ENCODE measurements around the gene RMND1.

RMND1 gene

DNA sequence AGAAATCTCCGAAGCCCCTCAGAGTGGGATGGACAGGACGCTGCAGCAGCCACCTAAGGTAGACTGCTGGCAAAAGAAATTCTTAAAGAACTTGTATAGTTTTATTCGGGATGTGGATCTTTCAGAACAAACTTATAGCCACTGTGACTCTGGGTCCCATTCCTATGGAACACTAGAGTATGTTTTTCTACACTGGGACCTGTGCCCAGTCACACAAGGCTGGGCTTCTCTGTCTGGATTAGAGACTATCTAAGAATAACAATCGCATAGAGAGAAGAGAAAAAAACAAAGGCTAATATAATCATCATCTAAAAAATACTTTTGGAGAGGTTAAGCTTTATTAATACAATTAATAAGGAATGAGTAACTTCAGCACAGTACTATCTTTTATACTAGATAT, 28.9 kb downstream of the RMND1 start:
- in situ Hi-C loops (cut with MboI; ENCODE audit: low sequenced_read_pairs) = no loop called here

- in situ Hi-C loops (cut with MboI; ENCODE audit: low sequenced_read_pairs) = no loop called here
Measured at GRCh38 chr6:151417477-151417876, 34.4 kb downstream of the RMND1 start.

GRCh38 chr6:151414641-151415260, 37.2 kb downstream of the RMND1 start:
- in situ Hi-C loops (cut with MboI; ENCODE audit: low sequenced_read_pairs) = no loop called here

DNA sequence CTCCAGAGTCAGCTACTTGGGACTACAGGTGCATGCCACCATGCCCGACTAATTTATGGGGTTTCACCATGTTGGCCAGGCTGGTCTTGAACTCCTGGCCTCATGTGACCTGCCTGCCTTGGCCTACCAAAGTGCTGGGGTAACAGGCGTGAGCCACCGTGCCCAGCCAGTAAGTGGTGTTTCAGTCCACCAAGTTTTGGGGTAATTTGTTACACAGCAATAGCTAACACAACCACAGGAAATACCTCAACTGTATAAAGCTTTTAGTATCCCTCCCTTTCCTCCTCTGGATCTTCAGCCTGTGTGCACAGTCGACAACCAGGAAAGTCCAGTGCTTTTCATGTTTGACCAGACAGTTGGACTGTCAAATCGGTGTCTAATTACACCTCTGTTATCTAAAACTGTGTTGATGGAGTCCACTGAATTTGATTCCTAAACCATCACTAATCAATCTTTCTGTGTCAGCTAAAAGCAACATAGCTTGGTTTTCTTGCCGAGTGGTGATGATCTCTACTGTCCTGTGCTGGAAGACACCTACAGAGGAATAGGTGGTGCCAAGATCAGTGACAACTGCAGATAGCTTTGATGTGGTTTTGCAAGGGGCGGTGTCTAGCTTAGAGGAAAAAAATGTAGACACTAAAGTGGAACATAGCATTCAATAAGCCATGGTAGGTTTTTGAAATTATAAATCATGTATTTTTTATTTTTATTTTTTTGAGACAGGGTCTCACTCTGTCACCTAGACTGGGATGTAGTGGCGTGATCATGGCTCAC, 38.4 kb downstream of the RMND1 start:
- in situ Hi-C loops (cut with MboI; ENCODE audit: low sequenced_read_pairs) = no loop called here

- in situ Hi-C loops (cut with MboI; ENCODE audit: low sequenced_read_pairs) = no loop called here
Measured at GRCh38 chr6:151412909-151413308, 39.0 kb downstream of the RMND1 start.

DNA sequence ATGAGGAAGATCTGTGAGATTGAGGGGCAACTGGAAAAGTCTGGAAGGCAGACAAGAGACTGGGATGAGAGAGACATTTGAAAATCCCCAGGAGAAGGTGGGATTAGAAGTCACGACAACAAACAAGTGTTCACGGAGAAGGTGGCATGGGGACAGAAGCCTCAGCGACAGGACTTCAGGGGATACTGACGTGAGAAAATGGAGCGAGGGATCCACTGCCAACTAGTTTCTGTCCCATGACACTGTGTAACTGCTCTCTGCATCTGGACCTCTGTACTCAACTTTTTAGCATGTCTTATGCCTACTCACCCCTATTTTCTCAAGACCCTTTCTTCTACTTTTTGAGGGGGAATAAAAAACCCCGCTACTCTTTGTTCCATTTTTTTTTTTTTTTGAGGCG, 42.2 kb downstream of the RMND1 start:
- in situ Hi-C loops (cut with MboI; ENCODE audit: low sequenced_read_pairs) = no loop called here

- in situ Hi-C loops (cut with MboI; ENCODE audit: low sequenced_read_pairs) = no loop called here
Measured at GRCh38 chr6:151409260-151409659, 42.7 kb downstream of the RMND1 start.

DNA sequence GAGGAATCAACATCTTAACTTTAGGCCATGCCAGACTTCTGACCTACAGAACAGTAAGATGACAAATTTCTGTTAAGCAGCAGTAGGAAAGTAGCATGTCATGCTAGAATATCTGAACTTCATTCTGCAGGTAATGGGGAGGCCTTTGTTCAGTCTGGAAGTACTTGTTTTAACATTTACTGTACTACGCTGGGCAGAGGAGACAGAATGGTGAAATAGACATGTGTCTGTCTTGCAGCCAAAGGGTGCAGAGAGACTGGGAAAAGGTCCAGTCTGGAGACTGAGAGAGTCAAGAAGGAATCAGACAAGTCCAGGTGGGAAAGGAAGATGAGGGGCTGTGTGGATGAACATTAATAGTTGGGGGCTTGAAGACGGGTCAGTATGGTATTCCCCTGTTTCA, 43.1 kb downstream of the RMND1 start:
- in situ Hi-C loops (cut with MboI; ENCODE audit: low sequenced_read_pairs) = no loop called here

DNA sequence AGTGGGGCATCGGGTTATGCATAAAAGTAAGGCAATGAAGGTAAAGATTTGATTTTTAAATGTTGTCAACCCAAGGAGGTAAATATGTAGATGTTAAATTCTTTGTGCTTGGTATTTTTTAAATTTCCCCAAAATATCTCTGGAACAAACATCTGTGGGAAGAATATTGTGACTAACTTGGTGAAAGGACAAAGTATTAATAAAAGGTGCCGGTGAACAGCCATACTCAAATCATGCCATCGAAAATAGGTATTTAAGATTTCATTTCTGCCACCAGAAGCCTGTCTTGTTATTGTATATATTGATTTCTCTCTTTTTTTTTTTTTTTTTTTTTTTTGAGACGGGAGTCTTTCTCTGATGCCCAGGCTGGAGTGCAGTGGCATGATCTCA, 48.0 kb downstream of the RMND1 start:
- in situ Hi-C loops (cut with MboI; ENCODE audit: low sequenced_read_pairs) = no loop called here

DNA sequence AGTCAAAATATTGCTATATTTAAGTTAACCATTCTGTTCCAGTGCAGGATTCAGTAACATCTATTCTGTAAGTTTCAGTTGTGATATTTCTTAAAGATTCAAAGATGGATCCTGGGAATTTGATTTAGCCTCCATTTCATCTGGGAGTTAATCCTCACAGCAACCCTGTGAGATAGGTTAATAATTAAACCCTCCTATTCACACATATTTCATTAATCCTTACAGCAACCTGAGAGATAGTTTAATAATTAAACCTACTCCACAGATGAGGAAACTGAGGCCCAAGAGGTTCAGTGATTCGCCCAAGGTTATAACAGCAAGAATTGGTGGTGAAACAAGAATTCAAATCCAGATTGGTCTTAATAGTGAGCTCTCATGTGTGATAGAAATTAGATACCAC, 49.7 kb downstream of the RMND1 start:
- in situ Hi-C loops (cut with MboI; ENCODE audit: low sequenced_read_pairs) = no loop called here

DNA sequence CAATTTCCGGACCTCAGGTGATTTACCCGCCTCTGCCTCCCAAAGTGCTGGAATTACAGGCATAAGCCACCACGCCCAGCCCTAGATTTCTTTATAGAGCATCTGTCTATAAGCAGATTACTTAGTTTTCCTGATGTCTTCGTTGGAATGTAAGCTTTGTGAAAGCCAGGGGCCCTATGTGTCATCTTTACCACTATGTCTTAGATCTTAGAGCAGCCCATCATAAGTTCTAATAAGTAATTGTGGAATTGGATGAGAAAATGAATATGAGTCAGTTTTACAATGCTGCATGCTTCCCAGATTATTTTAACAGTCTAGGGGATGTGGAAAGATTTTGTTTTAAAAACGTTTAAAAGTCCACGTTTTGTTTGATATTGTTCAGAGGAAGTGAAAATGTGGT, 51.5 kb downstream of the RMND1 start:
- in situ Hi-C loops (cut with MboI; ENCODE audit: low sequenced_read_pairs) = no loop called here

GRCh38 chr6:151399679-151400078, 52.2 kb downstream of the RMND1 start:
- in situ Hi-C loops (cut with MboI; ENCODE audit: low sequenced_read_pairs) = no loop called here

- in situ Hi-C loops (cut with MboI; ENCODE audit: low sequenced_read_pairs) = no loop called here
Measured at GRCh38 chr6:151393410-151393809, 58.5 kb downstream of the RMND1 start.

DNA sequence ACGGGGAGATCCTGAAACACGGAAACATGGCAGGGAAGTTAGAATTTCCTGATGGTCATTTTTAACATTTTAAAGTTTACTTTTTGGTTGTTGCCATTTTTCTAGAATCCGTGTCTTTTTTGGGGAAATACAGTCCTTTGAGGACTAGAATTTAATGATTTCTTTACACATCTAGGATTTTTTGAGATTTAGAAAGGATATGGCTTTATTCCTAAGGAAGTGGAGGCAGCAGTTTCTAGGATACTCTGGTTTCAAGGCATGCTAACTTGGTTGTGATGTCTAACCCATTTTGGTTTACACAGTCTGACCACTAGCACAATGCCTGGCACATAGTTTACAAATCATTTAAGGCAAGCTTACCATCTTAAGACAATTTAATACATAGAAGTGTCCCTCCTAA, 59.5 kb downstream of the RMND1 start:
- in situ Hi-C loops (cut with MboI; ENCODE audit: low sequenced_read_pairs) = no loop called here

DNA sequence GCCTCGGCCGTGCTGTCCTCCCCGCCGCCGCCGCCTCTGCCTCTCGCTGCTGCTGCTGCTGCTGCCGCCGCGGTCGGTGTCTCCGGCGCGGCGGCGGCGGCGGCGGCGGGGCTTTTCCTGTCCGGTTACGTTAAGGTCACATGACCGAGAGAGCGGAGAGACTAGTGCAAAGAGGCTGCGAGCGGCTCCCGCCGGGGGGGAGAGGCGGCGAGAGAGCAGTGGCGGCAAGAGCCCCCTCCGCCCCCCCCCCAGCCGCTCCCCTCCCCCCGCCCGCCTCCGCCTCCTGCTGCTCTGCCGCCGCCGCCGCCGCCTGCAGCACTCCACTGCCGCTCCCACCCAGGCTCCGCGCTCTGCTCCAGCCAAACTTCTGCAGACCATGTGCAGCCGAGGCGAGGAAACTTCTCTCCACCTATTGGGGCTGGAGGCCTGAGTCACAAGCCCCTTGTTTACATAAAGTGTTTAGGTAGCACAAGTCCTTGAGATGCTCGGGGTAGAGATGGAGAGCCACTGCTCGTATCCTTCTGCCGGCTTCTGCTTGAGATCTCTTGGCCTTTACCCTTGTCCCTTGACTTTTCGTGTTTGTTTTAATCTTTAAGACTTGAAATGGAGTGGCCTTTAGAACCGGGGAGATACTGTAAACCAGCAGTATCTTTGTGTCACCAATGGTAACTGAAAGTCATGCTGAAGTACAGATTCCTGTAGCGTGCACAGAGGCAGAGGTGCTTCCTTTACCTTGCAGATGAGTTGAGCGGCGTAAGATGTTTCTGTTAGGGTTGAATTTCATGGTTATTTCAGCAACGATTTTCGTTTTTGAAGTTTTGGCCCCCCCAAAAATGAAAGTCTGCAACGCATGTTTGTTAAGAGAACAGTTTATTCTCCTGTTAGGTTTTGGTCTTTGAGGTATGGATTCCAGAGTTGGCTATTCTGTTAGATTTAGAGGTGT, 60.2 kb downstream of the RMND1 start, which contains the start of gene ZBTB2:
TSS of gene ZBTB2 (minus strand) at position 89 of the 943 bp plus-strand sequence. CDS start 17,922 bp downstream, outside the sequence.
- in situ Hi-C loops (cut with MboI; ENCODE audit: low sequenced_read_pairs) = no loop called here

GRCh38 chr6:151390851-151391470, 61.0 kb downstream of the RMND1 start:
- in situ Hi-C loops (cut with MboI; ENCODE audit: low sequenced_read_pairs) = no loop called here

GRCh38 chr6:151390276-151390850, 61.6 kb downstream of the RMND1 start:
- in situ Hi-C loops (cut with MboI; ENCODE audit: low sequenced_read_pairs) = no loop called here

DNA sequence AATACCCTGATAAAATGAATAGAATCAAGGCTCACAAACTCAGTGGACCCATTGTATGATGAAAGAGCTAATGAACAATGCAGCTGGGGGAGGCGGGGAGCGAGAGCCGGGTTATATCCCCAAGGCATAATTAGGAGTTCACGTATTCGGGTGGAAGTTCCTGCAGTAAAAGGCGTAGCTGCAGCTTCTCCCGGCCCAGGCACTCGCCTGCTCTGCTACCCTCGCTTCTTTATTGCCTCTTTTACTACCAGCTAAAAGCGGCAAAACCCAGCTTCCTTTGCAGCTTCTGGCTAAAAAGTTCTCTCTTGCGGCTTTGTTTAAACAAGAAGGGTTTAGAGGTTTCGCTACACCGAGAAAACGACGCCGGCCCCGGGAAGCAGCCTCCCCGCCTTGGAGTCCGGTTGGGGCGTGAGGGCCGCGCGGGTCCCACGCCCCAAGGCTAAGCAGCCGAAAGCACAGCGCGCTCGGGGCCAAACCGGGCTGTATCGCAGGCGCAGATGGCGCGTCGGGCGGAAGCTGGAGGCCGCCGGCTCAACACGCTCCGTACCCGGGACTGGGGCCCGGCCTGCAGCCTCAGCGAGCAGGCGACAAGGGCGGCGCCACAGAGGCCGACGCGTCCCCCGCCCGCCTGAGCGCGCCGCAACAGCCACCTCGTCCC, 62.2 kb downstream of the RMND1 start:
- in situ Hi-C loops (cut with MboI; ENCODE audit: low sequenced_read_pairs) = no loop called here

DNA sequence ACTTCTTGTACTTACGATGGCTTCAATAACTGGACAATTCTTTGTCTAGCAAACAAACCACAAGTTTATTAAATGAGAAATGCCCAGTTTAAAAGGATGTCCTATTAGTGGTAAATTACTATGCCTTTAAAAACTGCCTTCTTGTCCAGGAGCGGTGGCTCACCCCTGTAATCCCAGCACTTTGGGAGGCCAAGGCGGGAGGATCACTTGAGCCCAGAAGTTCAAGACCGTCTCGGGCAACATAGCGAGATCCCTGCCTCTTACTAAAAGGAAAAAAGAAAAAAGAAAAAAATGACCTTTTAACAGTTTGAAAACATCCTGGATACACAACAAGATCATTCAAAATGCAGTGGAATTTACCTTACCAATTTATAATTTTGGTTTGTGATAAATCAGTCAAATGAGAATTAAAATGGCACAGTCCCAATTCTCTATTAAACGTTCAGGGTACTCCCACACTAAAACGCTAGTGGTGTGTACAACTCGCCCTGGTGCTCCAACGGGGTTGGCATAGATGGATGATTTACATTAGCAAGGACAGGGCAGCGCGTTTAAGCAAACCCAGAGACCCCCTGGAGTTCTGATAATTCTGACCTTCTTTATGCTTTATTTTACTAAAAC, 62.8 kb downstream of the RMND1 start:
- in situ Hi-C loops (cut with MboI; ENCODE audit: low sequenced_read_pairs) = no loop called here

DNA sequence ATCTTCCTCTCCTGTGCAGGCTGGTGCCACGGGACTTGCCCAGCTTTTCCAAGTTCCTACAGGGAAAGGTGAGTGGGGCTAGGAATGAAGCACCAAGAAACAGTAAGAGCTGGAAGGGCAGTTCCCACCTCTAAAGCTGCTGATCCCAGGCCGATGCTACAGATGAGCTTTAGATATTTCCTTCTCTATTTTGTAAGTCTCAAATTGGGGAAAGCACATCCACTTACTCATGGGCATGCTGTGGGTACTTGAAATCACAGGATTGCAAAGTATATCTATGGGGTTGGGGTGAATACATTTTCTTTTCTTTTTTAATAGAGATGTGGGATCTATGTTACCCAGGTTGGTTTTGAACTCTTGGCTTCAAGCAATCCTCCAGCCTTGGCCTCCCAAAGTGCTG, 63.7 kb downstream of the RMND1 start:
- in situ Hi-C loops (cut with MboI; ENCODE audit: low sequenced_read_pairs) = no loop called here
